Upper lobe of left lung (tissue), 4 donors: ENCODE results near the gene MRPL18.
"Not testable (repeated sequence)": the region's sequence is repeated elsewhere in the genome, so short reads cannot be mapped to it uniquely, and the experiment has no call there.

Source experiments
- EP300 ChIP-seq, 4 donors: sonication (generic); formaldehyde crosslinking; IDR thresholded peaks; one replicate each; pipeline ENCODE4 v1.5.1; 2017; ENCODE audit warnings: antibody characterized with exemption in 4 of 4, control low read depth in 2 of 4
- TF ChIP-seq, protein P1 (sequence below), 6 experiments: fragments of 450-650 bp in 4 of 6; fragments of 200-600 bp in 2 of 6; sonication (generic) in 2 of 6; IDR thresholded peaks; one replicate each; pipeline ENCODE4 v1.5.1; 2016 to 2019; ENCODE audit warnings: antibody characterized with exemption in 6 of 6

DNA sequence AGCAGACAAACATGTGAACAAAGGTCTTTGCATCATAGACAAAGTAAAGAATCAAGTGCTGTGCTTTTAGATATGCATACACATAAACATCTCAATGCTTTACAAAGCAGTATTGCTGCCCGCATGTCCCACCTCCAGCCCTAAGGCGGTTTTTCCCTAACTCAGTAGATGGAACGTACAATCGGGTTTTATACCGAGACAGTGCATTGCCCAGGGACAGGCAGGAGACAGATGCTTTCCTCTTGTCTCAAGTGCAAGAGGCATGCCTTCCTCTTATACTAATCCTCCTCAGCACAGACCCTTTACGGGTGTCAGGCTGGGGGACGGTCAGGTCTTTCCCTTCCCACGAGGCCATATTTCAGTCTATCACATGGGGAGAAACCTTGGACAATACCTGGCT, 4.7 kb downstream of the MRPL18 start:
- TF ChIP-seq, protein P1, sequence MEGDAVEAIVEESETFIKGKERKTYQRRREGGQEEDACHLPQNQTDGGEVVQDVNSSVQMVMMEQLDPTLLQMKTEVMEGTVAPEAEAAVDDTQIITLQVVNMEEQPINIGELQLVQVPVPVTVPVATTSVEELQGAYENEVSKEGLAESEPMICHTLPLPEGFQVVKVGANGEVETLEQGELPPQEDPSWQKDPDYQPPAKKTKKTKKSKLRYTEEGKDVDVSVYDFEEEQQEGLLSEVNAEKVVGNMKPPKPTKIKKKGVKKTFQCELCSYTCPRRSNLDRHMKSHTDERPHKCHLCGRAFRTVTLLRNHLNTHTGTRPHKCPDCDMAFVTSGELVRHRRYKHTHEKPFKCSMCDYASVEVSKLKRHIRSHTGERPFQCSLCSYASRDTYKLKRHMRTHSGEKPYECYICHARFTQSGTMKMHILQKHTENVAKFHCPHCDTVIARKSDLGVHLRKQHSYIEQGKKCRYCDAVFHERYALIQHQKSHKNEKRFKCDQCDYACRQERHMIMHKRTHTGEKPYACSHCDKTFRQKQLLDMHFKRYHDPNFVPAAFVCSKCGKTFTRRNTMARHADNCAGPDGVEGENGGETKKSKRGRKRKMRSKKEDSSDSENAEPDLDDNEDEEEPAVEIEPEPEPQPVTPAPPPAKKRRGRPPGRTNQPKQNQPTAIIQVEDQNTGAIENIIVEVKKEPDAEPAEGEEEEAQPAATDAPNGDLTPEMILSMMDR (IDR thresholded peaks at IDR 0.05): not testable (repeated sequence)
- not testable (repeated sequence) for TF ChIP-seq EP300 (IDR thresholded peaks at IDR 0.05)
